Measurements from ENCODE around the gene MFSD8. TPM values are rescaled to one million over a fixed set of nuclear protein-coding genes. Genes with fewer than 3 reads are reported as not detected.

Gene MFSD8
- total RNA-seq, 2 experiments from 2014 or later = 17.4 to 20.5 TPM

DNA sequence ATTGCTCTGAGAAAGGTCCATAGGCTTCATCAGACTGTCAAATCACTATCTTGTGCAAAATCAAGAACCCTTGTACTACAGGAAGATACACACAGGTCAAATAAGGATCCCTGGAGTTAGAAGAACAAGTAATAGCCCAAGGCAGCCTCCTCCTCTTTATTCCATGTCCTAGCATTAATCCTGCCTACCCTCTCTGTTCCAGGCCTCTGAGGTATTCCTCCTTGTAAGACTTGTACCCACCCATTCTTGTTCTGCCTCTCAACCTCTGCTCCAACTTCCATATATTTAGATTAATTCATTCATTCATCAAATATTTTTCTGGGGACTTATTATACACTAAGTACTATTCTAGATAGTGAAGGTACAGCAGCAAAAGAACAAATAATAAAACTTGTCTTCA lies 94.7 kb downstream of the MFSD8 start:
- POLR2A ChIA-PET = no interaction called here
- CTCF ChIA-PET = no interaction called here

DNA sequence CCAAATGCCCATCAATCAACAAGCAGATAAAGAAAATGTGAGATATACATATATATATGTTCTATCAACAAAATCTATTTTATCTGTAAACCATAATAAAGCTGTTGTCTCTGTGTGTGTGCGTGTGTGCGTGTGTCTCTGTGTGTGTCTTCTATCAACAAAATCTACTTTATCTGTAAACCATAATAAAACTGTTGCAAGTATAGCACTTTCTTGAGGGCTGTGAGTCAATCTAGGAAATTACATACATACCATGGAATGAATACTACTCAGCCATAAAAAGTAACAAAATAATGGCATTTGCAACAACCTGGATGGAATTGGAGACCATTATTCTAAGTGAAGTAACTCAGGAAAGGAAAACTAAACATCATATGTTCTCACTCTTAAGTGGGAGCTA lies 96.8 kb downstream of the MFSD8 start:
- CTCF ChIA-PET = interaction anchor here (0.7 kb wide), 1 partner anchor 242 kb away, joined by 3 read pairs; no protein-coding TSS in a partner anchor
- POLR2A ChIA-PET = no interaction called here

Other genes with a start within 250 kb of the MFSD8 start
- not detected for gene SLC25A31, start 234.8 kb downstream of the MFSD8 start, total RNA-seq
- gene HSPA4L, start 182.9 kb downstream of the MFSD8 start, total RNA-seq = under 1 TPM; 0.89 to 0.90 TPM
- 10 to 100 TPM; 37.6 to 40.5 TPM for gene PLK4, start 84.3 kb downstream of the MFSD8 start, total RNA-seq
- gene ABHD18, start 233 bp upstream of the MFSD8 start, total RNA-seq = 10 to 100 TPM; 13.5 to 14.9 TPM
- gene LARP1B, start 96.1 kb upstream of the MFSD8 start, total RNA-seq = 10 to 100 TPM; 23.1 to 23.4 TPM

Measured in activated CD8-positive, alpha-beta memory T cell treated with anti-CD3 and anti-CD28 coated beads for 36 hours (primary cell).